GM18868 (cell line): ENCODE measurements around the gene CFAP74.
A peak's percentile ranks its signal among the peaks of the same experiment; 100 is the strongest.
"Not testable (repeated sequence)": the region's sequence is repeated elsewhere in the genome, so short reads cannot be mapped to it uniquely, and the experiment has no call there.

Experiments used
- ATAC-seq: cut with Tn5 transposase; IDR thresholded peaks from one replicate; pipeline ENCODE4 v1.9.1; 2021; ENCODE audit warnings: mild to moderate bottlenecking, moderate library complexity; ENCODE audit not compliant: unreplicated experiment

CFAP74 gene

DNA sequence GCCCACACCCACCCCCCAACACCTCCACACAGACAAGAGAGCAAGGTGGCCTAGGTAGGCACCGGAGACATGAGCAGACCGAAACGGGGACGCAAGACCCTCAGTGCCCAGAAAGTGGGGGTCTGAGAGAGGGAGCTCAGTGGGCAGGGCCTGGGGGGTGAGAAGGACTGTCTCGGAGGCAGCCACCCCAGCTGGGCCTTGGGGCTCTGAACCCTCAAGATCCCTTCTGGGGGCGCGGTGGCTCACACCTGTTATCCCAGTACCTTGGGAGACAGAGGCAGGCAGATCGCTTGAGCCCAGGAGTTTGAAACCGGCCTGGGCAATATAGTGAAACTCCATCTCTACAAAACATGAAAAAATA is 103.6 kb downstream of the CFAP74 start:
- ATAC-seq = no peak

DNA sequence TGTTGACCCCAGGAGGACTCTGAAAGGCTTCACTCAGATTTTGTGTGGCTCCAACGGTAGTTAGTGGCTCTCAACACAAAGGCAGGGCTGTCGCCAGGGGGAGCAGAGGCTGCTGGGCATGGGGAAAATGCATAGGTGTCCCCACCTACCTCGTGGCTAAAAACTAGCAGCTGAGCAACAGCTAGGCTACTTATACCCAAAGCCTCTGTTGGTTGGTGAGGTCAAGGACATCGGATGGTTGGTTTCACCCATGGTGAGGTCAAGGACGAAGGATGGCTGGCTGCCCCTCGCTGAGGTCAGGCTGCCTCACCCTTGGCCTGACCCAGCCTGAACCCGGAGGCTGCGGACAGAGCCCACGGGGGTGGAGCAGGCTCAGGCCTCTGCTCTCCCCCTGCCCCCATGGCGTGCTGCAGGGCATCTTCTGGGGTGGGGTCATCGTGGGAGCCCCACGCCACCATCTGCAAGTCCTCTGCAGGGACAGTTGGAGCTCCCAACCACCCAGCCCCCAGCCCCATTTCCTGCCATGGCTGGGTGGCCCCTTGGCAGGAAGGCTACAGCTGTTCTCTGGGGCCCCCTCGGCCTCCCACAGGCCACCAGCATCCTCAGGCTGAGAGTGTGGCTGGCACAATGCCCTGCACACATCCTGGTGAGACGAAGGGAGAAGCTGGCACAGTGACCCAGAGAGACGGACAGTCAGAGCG is 104.2 kb downstream of the CFAP74 start:
- ATAC-seq = no peak

DNA sequence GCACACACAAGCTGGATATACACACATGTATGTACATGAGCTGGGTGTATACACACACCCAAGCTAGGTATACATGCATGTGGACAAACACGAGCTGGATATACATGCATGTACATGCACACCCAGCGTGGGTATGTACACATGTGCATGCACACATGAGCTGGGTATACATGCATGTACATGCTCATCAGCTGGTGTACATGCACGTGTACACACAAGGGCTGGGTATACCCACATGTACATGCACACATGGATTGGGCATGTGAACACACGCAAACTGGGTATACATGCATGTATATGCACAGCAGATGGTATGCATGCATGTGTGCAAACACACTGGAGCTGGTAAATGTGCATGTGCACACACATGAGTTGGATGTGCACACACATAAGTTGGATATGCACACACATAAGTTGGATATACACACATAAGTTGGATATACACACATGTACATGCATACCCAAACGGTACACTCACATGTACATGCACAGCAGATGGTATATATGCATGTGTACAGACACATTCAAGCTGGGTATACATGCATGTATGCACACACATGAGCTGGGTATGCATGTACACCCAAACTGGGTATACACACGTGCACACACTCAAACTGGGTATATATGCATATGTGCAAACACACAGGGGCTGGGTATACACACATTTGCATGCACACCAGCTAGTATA is 105.2 kb downstream of the CFAP74 start:
- ATAC-seq = no peak

DNA sequence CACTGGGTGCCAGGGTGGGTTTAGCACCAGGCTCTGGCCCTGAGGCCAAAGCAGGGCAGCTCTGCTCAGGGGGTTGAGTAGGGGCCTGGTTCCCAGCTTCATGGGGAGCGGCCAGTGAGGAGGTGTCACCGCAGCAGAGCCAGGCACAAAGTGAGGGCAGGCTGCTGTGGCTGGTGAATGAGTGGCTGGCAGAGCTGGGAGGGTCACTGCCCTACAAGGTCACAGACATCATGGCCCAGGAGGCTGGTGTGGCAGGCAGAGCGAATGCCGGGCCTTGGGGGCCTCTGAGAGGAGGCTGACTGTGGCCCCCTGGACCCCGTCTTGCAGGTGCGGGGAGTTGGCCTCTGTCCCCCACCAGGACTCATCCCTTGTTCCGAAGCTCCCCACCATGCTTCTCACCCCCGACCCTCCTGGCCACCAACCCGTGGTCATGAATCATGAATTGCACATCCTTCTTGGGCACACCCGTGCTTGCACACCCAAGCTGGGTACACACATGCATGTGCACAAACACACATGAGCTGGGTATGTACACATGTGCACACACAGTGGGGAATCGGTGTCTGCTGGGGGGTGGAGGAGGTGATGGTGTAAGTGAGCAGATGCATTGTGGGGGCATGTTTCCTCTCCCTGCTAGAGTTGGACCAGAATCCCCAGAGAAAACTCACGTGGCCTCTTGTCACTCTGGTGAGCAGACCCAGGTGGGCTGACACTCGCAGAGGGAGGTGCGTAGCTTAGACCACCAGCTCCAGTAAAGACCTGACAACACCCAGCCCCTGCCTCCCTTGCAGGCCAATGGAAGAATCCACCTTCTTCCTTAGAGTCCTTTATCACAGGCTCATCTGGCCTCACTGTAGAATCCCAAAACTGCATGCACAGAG is 107.9 kb downstream of the CFAP74 start:
- no peak for ATAC-seq

DNA sequence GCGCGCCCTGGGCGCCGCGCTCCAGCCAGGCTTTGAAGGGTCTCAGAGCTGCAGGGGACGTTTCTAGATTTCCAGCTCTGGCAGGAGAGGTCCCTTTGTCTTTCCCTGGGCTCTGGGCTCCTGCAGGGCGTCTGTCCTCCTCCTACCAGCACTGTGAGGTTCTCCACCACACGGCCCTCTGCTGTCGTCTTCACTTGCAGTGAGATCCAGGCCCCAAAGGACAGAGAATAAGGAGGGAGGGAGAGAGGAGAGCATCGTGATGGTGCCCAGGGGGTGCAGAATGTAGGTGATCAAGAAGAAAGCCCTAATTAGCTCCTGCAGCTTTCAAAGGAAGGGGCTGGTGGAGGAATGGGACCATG is 108.5 kb downstream of the CFAP74 start:
- ATAC-seq = no peak

DNA sequence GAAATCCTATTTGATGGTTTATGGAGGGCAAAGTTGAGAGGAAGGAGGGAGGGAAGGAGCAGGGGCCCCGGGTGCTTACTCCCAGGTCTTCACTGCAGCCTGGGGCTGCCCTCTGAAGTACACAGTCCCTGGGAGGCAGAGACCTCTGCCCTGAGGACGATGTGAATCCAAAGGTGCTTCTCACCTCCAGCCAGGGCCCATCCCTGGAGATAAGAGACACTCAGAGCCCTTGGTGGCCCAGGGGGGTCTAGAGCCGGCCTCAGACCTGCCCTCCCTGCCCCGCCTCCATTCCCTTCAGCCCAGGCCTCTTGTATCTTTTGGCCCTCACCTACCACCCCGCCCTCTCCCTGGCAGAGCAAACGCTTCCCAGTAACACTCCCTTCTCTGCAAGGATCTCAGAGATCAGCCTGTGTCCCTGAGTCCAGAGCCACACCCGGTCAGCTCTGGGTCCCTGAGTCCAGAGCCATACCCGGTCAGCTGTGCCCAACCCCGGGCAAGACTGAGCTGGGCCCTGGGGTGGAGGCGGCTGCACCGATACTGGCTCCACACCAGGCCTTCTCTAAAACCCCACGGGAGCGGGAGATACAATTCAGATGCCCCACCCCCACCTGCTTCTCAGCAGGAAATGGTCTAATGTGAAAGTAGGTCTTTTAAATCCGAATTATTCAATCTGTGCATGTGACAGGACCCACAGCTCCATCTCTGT is 109.1 kb downstream of the CFAP74 start:
- ATAC-seq = no peak

DNA sequence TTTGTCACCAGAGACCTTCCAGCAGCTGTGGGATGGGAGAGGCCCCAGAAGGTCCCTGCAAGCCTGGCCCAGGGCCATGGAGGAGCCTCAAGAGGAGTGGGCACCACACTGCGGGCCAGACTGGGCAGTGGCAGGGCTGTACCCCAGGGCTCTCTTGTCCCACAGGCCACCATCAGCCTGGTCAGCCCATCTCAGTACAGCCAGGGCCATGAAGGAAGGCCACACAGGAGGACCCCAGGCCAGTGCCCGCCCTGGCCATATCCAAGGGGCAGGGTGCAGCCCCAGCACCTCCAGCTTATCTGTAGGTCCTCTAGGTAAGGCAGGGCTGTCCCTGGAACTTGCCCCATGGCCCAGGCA is 109.6 kb downstream of the CFAP74 start:
- ATAC-seq = no peak

DNA sequence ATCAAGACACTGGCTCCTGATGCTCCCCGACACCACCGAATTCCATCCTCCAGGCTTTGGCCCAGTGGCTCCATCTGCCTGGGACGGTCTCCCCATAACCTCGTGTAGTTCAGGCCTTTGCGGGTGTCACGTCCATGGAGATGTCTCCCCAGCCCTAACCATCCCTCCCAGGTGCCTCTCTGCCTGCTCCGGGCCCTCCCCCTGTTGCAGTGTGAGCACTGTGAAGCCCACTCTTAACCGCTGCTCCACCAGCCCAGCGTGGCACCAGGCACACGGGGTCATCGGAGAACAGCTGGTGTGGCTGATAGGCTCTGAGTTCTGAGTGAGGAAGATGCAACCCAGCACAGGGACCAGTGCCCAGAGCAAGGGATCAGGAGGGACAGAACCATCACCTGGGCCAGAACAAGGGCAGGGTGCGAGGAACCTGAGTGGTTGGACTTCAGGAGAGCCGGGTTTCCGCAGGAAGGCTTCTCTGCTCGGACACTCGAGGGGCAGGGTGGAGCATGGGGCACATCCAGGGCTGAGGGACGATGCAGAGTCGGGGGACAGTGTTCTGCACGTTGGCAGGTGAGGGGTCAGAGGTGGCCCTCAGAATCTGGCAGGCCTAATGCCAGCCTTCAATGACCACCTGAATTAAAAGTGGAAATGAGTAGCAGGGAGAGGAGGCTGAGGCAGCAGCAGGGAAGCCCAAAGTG is 110.1 kb downstream of the CFAP74 start:
- ATAC-seq = no peak

DNA sequence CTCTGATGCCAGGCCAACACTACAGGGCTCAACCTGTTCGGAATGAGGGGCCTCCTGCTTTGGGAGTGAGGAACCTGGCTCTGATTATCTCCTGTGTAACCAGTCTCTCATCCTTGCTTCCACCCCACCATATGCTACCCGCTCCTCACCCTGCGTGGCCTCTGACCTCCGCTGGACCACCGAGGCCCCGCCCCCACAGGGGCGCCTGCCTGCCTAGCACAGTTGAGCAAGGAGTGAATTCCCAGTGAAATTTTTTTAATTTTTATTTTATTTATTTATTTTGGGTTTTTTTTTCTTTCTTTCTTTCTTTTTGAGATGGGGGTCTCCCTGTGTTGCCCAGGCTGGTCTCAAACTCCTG is 110.8 kb downstream of the CFAP74 start:
- no peak for ATAC-seq

DNA sequence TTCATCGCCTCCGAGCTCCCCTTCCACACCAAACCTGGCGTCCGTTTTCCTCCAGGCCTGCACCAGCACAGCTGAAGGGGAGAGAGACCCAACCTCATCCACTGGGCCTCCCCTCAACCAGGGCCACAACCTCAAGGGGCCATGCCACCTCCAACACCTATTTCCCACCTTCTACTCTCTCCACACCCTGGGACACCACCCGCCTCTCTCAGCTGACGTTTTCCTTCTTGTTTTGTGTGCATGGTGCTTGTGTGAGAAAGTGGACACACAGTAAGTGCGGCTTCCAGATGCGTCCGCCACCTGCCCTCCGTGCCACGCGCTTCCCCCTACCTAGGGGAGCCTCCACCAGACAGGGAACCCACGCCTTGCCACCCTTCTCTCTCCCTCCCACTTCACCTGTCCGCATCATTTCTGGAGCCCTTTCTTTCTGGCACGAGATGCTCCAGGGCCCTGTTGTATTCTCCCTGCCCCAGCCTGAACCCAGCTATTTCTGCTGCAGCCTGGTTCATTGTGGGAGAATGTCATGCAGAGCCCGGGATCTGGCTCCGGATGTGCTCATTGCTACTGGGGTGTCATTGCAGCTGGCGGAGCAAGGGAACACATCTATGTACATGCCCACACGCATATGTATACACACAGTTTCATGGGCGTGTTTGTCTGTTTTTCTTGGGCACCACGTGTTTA is 111.4 kb downstream of the CFAP74 start:
- ATAC-seq = no peak

DNA sequence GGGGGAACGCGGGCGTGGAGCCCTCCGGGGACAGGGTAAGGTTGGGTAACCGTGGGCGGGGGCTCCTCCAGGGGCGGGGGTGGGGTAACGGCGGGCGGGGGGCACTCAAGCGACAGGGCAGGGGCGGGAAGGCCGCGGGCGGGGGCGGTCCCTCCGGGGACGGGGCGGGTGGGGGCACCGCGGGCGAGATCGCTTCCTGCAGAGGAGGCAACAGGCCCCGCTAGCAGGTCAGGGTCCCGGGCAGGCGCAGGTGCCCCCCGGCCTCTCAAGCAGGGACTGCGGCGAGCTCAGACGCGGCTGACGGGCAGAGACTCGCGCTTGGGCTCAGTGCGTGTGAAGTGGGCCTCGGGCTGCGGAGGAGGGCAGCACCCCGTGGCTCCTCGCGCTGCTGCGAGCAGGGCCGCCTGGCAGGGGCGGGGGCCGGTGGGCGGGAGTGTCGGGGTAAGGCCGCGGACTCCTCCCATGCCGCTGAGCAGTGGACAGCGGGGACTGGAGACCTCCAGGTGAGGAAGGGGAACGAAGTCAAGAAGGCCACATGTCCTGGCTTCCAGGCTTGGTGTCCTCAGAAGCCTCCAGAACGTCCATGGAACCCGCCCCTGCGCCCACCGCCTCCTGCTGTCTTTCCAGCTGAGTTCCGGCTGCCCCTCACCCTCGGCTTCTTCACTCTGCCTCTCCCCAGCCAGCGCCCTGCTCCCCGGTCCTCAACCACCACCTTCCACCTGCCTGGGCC is 112.1 kb downstream of the CFAP74 start:
- ATAC-seq = peak; percentile 22

DNA sequence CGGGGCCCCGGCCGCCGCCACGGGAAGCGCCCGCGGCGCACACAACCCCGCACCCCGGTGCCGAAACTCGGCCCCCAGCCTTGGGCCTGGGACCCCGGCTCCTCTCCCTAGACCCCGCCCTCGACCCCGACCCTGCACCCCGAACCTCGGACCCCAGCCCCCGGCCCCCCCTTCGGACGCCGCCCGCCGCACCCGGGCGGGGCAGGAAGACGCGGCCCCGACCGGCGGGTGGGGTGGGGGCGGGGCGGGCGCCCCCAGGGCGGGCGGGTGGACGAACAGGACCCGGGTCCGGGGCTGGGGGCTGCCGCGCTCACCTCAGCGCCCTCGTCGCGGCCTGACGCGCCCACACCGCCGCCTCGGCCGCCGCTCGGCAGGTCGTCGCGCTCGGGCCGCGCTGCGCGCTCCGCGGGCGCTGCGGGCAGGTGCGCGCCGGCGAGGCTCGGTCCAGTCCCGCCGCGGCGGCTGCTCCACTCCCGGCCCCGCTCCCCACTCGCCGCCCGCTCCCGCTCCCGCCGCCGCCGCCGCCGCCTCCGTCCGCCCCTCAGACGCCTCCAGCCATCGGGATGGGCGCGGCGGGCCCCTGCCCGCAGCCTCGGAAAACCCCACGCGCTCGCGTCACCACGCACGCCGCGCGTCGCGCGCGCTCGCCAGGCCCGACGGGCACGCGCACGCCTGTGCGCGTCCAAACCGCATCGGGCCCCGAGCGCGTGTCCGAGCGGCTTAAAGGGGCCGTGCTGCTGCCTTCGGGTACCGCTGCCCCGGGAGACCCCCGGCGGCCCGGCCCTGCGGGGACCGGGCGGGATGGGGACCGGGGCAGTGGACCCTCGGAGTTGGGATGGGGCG is 112.9 kb downstream of the CFAP74 start, which contains the start of gene GNB1:
Gene GNB1, minus strand, starts transcription at position 582 of the 843 bp plus-strand sequence. CDS start 65,634 bp downstream, outside the sequence.
- peak; percentile 73 for ATAC-seq

DNA sequence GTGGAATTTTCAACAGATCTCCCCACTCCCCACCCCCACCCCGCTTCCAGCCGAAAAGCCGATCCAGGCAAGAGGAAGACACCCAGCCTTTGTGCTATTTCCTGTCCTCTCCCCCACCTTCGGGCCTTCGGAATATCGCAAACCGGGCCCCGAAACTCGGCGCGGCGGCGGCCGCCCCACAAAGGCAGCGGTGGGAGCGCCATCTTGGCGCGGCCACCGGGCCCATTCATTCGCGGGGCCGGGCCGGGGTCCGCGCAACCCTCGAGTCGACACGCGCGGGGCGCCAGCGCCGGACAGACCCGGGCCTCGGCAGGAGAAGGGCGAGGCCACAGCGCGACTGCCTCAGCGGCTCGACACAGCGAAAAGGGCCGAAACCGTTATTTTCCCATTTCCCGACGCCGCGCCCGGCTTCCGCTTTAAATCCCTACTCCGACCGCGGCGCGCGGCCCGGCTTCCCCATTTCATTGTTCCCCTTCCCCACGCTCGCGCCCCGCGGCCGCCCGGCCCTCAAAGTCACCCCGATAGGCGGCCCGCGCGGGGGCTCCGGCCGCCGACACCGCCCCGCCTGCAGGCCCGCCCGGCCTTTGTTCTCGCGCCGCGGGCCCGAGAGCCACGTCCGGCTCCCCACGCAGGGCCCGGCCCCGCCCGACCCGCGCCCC is 113.6 kb downstream of the CFAP74 start:
- ATAC-seq = peak; percentile 28

DNA sequence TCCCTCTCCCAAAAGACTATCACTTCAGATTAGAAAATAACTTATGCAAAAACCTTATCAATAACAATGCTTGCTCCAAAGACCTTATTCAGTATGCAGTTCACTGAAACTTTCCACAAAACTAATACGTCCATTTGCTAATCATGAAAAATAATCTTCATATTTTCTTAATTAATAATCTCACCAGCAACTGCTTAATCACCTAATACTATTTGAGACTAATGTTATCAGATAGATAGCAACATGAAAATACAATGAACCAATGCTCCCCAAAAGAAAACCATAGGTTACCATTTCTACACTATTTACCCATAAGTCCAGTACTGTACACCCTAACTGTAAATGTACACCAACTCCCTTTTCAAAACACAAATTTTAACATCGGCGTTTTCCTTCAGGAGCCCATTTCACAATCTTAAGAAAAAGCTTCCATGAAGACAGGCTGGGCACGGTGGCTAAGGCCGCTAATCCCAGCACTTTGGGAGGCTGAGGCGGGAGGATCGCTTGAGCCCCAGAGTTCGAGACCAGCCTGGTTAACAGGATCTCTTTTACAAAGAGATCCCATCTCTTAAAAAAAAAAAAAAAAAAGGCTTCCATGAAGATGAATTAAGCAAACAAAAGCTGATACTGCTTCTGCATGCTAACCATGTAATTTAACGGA is 114.4 kb downstream of the CFAP74 start:
- ATAC-seq = no peak

DNA sequence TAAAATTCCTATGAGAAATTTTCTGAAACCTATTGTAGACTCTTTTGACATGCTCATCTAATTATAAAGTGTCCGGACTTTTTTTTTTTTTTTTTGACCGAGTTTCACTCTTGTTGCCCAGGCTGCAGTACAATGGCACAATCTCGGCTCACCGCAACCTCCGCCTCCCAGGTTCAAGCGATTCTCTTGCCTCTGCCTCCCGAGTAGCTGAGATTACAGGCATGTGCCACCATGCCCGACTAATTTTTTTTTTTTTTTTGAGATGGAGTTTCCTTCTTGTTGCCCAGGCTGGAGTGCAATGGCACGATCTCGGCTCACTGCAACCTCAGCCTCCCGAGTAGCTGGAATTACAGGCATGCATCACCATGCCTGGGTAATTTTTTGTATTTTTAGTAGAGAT is 119.7 kb downstream of the CFAP74 start:
- not testable (repeated sequence) for ATAC-seq

DNA sequence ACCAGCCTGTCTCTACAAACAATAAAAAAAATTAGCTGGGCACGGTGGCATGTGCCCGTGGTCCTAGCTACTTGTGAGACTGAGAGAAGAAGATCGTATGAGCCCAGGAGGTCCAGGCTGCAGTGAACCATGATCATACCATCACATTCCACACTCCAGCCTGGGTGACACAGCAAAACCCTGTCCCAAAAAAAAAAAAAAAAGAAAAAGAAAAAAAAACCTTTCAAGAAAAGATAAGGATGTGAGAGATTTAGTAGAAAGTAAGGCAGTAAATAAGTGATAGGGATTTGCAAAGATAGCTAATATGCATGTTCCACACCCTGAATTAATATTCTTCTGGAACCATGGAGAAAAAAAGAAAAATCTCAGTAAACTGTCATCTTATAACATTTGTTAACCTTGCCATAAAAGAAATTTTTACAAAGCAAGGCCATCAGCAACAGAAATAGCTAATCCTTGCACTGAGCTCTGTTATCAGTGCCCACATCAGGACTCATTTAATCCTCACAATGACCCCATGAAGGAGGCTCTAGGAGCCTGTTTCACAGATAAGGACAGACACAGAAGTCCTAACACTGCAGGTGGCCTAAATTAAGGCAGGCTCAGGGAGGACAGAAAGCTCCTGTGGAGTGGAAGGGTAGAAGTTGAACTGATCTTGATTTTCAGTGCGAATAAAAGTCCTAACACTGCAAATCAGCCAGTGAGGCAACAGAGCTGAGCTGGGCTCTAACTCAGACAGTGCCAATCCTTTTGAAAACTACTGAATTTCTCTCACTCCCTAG is 120.3 kb downstream of the CFAP74 start:
- no peak for ATAC-seq

DNA sequence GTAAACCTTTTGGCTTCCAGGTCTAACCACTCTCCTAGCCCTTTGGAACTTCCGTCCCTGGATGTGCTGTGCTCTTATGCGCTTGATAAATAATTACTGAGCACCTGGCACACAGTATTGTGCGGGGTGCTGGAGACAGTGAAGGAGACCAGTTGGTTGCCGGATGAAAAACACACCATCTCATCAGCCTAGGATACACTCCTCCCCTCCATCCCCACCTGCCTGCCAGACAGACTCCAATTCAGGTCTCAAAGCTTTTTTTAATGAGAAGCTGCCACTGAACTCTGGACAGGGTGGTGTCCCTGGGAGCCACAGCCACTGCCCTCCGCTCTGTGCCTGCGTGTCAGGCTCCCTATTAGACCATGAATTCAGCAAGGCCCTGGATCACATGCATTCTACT is 121.9 kb downstream of the CFAP74 start:
- ATAC-seq = no peak
